Activated CD8-positive, alpha-beta memory T cell treated with anti-CD3 and anti-CD28 coated beads for 24 hours (primary cell): ENCODE results near the gene LMNA.
A peak's percentile ranks its signal among the peaks of the same experiment; 100 is the strongest.
"Not testable (repeated sequence)": the region's sequence is repeated elsewhere in the genome, so short reads cannot be mapped to it uniquely, and the experiment has no call there.

Source experiments
- DNase-seq: peaks from one replicate; pipeline ENCODE4 v3.0.0-alpha.2; 2020

The LMNA gene

DNA sequence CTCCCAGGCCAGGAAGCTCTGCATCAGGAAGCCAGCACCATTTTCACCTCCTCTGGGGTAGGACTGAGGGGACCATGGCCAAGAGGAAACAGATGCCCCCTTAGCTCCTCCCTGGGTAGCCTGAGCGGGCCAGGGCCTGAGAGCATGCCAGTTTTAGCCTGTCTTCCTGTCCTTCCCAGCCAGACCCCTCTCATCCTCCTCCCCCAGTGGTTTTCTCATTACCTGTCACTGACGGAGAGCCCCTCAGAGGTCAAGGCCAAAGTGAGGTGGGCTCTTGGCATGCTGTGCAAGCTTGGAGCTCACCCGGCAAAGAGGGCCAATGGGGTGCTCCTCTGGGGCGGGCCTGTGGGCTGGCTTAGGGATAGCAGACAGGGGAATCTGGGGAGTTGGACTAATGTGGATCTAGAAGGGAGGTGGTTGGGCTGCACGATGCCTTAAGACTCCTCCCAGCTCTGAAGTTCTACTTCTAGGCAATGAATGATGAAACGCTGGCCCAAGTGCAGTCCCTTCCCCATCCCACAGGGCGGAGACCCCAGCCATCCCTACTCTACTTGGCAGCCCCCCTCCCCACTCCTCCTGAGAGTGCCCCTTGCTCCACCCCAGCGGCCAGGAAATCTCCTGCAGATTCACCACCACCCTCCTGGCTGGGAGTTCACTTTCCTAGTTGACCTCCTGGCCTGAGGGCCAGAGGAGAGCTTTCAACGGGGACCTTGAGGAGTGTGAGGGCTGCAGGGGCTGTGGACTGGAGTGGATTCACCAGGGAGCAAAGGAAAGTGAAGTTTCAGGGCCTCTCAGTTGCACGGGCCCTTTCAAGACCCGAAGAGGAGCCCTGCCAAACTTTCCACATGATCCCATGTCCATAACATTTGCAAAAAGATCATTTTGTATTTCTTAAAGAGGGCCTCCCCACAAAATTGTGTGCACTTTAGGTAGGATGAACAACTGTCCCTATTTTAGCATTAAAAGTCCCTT is 9.4 kb upstream of the LMNA start:
- no peak for DNase-seq

- DNase-seq, result no peak
Observed at GRCh38 chr1:156106624-156107488, 7.7 kb upstream of the LMNA start.

GRCh38 chr1:156108057-156108456 is 6.5 kb upstream of the LMNA start:
- no peak for DNase-seq

DNA sequence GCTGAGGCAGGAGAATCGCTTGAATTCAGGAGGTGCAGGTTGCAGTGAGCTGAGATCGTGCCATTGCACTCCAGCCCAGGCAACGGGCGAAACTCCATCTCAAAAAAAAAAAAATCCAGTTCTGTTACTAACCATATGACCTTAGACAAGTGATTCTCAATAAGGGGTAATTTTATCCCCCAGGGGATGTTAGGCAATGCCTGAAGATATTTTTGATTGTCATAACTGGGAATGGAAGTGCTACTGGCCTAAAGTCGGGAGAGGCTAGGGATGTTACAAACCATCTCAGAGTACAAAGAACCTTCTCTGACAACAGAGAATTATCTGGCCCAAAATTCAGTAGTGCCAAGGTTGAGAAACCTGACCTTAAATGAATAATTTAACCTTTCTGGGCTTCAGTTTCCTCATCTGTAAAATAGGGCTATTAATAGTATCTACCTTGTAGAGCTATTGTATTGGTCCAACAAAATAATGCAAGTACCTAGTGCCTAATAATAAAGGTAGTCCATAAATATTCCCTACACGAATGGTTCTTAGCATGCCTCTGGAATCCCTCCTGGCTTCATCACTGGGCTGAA is 5.8 kb upstream of the LMNA start:
- no peak for DNase-seq

- no peak for DNase-seq
Observed at GRCh38 chr1:156110252-156110651, 4.3 kb upstream of the LMNA start.

DNA sequence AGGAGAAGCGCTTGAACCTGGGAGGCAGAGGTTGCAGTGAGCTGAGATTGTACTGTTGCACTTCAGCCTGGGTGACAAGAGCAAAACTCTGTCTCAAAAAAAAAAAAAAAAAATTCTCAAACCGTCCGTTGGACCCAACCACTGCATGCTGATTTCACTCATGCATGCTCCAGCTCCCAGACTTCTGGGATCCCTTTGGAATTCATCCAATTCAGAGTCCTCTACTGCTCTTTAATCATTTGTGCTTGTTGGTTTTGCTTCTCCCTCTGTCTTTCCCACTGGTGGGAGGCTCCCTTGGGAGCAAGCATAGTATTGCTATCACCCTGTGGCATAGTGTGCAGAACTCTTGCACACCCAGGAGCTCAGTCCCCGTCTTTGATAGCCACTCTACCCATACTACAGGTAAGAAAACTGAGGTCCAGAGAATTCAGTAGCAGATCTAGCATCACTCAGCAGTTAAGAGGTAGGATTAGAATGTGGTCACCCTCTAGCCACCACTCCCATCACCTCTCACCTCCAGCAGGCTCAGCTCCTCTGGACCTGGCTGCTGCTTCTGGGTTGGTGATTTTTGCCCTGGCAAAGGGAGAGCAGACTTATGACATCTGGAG is 3.1 kb upstream of the LMNA start:
- no peak for DNase-seq

DNA sequence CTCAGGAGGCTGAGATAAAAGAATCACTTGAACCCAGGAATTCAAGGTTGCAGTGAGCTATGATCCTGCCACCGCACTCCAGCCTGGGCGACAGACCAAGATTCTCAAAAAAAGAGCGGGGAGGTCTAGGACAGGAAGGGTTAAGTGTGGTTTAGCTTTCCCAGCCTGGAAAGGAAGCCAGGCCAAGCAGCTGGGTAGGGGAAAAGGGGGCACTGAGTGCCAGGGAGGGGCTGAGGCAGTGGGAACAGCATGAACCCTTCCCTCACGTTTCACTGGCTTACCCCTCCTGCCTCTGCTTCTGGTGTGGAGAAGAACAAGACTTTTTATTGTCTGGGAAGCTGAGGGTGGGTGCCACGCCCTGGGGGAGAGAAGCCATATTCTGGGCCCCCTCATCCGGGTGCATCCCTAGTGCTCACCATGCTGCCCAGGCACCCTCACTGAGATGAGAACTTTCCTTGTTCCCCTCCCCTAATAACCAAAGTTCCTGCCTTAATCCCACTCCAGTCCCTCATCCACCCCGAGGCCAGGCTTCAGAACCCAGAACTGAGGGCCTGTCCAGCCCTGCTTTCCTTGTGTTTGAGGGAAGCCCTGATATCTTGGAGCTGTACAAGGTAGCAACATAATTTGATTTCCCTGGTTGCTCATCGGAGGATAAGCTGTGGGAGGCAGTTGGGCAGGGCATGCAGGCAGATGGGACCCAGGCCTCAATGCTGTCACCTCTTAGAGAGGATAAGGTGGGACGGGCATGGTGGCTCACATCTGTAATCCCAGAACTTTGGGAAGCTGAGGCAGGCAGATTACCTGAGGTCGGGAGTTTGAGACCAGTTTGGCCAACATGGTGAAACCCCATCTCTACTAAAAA is 2.0 kb upstream of the LMNA start:
- no peak for DNase-seq

GRCh38 chr1:156113282-156113950 is 1.1 kb upstream of the LMNA start:
- DNase-seq, result no peak

DNA sequence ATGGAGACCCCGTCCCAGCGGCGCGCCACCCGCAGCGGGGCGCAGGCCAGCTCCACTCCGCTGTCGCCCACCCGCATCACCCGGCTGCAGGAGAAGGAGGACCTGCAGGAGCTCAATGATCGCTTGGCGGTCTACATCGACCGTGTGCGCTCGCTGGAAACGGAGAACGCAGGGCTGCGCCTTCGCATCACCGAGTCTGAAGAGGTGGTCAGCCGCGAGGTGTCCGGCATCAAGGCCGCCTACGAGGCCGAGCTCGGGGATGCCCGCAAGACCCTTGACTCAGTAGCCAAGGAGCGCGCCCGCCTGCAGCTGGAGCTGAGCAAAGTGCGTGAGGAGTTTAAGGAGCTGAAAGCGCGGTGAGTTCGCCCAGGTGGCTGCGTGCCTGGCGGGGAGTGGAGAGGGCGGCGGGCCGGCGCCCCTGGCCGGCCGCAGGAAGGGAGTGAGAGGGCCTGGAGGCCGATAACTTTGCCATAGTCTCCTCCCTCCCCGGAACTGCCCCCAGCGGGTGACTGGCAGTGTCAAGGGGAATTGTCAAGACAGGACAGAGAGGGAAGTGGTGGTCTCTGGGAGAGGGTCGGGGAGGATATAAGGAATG is 505 bp downstream of the LMNA start:
- peak; percentile 75 for DNase-seq

DNA sequence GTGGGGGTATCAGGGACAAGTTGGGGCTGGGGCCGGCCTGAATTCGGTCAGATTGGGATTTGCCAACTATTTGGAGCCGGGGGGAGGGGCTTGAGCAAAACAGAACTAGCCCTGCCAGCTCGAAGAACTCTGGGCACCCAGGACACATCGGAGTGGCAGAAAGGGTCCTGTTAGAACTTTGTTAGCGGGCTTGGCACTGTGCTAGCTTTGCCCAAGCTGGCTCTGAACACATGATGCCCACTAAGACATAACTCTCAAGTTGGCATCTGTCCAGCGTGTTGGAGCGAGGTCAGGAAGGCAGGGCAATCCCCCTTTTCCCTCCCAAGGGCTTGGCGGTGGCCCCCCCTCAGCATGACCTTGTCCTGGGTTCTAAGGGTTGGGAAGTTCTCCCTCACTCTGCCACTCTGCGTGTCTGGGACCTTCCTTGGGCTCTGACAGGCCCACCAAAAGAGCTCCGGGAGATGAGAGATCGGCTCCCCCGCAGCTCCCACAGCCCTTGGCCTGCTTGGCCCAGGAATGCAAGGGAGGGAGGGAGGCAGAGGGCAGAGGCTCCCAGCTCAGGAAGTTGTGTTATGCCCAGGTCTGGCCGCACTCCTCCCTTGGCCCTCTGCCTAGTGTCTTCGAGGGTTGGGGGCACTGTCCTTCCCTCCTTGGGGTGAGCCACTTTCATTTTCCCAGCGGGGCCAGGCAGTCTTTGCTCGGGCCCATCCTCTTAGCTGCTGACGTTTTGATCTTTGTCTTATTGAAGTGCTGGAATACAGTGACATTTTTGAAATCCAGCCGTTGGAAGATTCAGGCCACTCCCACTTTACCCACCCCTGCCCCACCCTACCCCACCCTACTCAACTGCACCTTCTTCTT is 1.2 kb downstream of the LMNA start:
- DNase-seq, result no peak

DNA sequence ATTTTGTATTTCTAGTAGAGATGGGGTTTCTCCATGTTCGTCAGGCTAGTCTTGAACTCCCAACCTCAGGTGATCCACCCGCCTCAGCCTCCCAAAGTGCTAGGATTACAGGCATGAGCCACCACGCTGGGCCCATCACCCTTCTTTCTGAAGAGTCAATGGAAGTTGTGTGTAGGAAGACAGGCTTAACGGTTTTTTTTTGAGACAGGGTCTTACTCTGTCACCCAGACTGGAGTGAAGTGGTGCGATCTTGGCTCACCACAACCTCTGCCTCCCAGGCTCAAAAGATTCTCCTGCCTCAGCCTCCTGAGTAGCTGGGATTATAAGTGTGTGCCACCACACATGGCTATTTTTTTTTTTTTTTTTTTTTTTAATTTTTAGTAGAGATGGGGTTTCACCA is 2.2 kb downstream of the LMNA start:
- not testable (repeated sequence) for DNase-seq

- no peak for DNase-seq
Observed at GRCh38 chr1:156117414-156118176, 3.1 kb downstream of the LMNA start.

- DNase-seq, result no peak
Observed at GRCh38 chr1:156118177-156118868, 3.8 kb downstream of the LMNA start.

DNA sequence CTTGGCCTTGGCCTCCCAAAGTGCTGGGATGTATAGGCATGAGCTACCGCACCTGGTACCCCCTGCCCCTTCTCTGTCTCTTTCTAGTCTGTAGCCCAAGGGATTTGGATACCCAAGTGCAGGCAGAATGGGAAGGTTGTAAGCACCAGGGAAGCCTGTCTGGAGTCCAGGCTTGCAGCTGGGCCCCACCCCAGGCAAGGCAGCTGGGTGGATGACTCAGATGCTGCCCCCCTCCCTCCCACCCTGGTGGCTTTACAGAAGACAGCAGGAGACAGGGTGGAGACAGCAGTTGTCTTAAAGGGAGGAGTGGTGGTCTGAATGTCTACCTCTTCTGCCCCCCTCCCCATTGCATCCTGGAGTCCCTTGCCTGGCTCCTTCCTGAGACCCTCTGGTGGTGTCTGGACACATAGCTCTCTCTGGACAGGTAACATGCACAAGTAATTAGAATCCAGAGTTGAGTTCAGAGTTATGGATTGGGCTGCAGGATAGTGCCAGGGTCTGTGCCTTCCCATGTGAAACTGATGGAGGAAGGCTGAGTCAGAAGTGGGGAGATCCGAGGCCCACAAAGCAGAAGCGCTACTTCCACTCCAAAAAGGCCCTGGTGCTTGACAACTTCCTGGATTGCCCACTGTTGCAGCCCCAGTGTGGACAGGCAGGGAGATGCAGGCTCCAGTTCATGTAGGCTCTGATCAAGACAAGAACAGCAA is 5.1 kb downstream of the LMNA start:
- no peak for DNase-seq

- no peak for DNase-seq
Observed at GRCh38 chr1:156120318-156120717, 5.8 kb downstream of the LMNA start.

- DNase-seq, result not testable (repeated sequence)
Observed at GRCh38 chr1:156121005-156121404, 6.5 kb downstream of the LMNA start.

GRCh38 chr1:156121457-156121856 is 6.9 kb downstream of the LMNA start:
- DNase-seq, result no peak

DNA sequence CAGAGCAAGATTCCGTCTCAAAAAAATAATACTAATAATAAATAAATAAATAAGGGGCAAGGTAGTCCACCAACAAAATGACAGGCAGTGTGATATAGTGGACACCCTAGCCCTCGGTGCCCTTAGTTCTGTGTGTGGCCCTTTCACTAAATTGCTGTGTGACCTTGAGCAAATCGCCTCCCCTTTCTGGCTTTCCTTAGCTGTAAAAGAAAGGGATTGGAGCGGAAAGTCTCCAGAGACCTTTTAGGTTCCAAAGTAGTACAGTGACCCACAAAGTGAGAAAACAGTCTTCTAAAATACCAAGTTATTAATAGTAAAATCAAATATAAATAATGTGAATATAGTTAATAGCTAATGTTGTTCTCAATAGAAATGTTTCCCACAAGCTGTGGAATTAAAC is 7.6 kb downstream of the LMNA start:
- no peak for DNase-seq
